ENCODE measurements around the gene ARHGEF28.

GRCh38 chr5:73732045-73732444 lies 106.0 kb downstream of the ARHGEF28 start:
- TF ChIP-seq SNAI2 (CRISPR knock-in tag; IDR thresholded peaks at IDR 0.05) (no peak), ZFP3 (CRISPR knock-in tag; IDR thresholded peaks at IDR 0.05) (no peak), GLIS3 (CRISPR knock-in tag; IDR thresholded peaks at IDR 0.05) (no peak), OSR1 (CRISPR knock-in tag; IDR thresholded peaks at IDR 0.05) (no peak)
